DMS153 treated with DMSO at 0.1 percent for 48 hours (cell line): Measurements from ENCODE around the gene DYNLT1.
A peak's percentile ranks its signal among the peaks of the same experiment; 100 is the strongest.
"Not testable (repeated sequence)": the region's sequence is repeated elsewhere in the genome, so short reads cannot be mapped to it uniquely, and the experiment has no call there.

Experiments used
- DNase-seq: peaks from one replicate; lab custom pipeline; 2025; ENCODE audit not compliant: unreplicated experiment; lab: John Stamatoyannopoulos, UW

The DYNLT1 gene

DNA sequence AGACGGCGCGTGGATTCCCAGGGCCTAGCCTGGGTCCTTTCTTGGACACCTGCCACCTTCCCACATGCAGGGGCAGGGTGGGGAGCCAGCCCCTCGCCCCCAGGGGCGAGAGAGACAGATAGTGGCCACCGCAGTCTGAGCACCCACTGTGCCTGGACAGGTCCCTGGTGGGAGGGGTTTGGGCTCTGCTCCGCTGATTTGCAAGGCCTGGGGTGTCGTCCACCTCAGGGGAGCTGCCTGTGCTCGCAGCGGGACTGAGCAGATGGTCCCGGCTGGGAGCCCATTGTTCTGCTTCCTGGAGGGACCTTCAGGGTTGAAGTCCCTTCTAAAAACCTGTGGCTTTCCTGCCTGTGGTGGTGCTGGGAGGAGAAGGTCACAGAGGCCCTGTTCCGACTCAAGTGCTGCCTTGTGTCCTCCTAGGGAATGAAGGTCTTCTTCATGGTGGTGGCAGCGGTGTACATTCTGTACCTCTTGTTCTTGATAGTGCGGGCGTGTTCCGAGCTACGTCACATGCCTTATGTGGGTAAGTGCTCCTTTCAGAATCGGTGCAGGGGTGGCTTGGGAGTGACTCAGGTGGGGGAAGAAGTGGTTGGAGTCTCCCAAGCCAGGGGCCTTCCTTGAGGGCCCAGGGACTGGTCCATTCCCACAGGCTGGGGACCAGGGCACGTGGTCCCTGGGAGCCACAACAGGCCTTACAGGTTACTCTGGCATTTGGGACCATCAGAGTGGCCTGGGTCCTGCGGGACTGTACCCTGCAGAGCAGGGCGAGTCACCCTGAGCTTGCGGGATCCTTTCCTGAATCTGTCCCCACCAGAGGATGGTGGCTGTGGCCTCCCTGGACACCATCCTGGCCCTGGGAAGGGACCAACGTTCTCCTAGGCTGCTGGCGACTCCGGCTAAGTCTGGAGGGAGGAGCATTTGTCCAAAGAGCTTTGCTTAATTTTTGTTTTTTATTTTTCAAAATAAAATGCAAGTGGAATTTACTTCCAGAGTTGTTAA is 19.6 kb downstream of the DYNLT1 start:
- DNase-seq = no peak

DNA sequence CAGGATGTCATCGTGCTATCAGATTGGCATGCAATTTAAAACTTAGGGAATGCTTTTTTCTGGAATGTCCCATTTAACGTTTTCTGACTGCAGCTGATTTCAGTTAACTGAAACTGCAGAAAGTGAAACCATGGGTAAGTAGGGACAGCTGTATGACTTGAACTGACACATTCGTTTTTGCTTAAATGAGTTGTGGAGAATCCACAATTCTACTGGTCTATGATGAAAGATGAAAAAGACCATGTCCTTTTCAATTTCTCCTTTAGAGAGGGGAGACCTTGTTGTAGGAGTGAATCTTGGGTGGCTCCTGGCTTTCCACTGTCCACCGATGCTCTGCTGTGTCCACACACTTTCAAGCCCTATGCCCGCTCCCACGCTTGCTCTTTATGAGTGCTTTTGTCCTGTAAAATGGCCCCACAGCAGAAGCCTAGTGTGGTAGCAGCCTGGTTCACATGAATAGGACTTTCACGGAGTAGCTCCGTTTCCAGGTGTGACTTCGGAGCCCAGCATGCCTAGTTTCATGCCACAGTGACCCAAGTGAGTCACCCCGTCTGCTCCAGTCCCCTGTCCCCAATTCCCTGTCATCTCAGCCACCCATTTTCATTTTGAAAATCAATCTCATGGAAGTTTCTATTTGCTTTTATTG is 21.9 kb downstream of the DYNLT1 start:
- no peak for DNase-seq

DNA sequence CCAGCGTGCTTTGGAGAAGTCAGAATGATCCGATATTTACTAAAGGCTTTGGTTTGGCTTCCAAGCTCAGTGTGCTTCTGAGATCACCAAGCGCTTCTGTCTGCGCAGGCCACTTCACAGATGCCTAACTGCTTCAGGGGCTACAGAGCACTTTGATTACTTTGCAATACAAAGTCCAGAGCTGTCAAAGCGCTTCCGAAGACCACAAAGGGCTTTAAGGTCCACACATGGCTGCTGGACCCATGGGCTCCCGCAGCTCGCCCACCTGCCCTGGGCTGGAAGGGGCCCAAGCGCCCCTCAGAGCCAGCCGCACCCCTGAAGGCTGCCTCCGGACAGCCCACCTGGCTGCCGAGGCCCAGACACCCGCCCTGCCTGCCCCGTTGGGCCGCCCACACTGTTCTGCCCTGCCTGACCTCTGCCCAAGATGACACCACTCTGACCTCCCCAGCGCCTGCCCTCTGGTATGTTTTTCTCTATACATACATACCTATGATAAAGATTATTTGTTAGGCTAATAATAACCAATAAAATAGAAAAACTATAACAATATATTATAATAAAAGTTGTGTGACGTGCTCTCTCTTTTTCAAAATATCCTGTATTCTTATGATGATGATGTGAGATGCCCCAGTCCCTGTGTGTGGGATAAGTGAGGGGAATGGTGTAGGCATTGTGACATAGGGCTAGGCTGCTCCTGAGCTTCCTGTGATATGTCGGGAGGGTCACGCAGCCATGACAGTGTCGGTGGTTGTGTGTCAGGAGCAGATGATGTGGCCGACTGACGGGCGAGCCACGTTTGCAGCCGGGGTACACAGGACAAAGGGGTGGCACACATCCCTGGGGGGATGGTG is 22.6 kb downstream of the DYNLT1 start:
- no peak for DNase-seq

DNA sequence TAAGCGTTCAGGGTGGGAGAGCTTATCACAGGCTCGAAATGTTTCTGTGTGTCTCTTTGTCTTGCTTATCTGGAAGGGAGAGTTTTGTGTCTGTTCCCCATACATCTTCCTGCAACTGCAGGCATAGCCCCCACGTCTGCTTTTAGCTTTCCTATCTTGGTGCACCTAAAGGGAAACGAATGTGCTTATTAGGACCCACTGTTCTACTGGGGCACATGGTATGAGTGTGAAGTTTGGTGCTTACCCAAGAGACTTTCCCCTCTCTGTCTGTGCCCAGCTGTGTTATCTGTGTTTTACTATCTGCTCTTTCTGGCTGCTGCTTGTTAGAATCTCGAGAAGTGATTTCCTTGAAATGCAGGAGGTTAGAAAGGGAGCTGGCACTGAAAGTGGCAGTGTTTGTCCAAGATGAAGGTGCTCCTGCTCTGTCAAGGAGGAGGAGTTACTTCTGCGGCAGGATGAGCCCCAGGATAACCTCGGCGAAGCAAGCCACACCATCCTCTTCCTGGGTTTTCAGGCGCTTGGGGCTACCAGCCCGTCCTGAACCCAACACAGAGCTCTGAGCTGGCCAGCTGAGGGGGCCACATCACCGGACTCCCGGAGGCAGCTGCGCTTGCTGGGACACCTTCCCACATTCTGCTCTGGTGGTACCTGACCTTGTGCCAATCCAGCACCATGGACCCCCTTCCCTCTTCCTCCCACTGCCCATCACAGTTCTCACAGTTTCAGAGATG is 23.4 kb downstream of the DYNLT1 start:
- no peak for DNase-seq

DNA sequence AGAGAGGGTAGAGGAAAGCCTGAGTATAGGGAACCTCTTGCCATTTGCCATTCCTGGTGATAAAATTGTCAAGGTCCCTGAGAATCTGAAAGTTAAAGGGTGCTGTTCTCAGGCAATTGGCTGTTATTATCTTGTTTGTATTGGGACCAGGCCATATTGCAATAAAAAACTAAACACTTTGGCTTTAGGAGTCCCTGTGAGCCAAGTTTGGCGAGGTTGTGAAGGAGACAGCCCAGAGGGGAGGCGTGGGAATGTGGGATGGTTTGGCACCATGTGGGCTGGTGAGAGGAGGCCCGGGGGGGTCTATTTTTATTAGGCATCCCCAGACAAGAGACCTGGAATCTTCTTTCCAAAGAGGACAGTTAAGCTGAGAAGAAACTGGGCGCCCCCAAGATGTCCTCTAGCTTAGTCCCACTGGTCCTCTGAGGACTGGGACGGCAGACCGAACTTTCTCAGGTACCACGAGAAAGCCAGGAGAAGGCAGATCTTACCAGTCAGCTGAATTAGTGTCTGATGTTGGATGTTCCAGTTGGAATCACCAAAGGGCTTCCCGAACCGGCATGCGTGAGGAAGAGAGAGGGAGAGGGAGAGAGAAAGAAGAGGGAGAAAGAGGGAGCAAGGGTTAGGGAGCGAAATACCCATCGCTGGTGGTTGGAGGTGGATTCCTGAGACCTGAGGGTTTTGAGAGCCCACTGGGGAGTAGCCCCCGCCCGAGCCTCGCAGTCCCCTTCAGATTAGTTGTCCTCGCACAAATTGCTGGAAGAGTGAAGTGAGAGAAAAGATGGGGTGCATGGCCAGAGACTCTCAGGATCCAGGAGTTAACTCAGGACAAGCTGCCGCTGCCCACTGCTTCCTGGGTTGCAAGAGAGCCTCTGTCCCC is 24.4 kb downstream of the DYNLT1 start:
- no peak for DNase-seq

DNA sequence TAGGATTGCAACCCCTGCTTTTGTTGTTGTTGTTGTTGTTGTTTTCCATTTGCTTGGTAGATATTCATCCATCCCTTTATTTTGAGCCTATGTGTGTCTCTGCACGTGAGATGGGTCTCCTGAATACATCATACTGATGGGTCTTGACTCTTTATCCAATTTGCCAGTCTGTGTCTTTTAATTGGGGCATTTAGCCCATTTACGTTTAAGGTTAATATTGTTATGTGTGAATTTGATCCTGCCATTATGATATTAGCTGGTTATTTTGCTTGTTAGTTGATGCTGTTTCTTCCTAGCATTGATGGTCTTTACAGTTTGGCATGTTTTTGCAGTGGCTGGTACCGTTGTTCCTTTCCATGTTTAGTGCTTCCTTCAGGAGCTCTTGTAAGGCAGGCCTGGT is 26.3 kb downstream of the DYNLT1 start:
- not testable (repeated sequence) for DNase-seq

DNA sequence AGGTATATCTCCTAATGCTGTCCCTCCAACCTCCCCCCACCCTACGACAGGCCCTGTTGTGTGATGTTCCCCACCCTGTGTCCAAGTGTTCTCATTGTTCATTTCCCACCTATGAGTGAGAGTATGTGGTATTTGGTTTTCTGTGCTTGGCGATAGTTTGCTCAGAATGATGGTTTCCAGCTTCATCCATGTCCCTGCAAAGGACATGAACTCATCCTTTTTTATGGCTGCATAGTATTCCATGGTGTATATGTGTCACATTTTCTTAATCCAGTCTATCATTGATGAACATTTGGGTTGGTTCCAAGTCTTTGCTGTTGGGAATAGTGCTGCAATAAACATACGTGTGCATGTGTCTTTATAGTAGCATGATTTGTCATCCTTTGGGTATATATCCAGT is 29.9 kb downstream of the DYNLT1 start:
- DNase-seq = not testable (repeated sequence)

DNA sequence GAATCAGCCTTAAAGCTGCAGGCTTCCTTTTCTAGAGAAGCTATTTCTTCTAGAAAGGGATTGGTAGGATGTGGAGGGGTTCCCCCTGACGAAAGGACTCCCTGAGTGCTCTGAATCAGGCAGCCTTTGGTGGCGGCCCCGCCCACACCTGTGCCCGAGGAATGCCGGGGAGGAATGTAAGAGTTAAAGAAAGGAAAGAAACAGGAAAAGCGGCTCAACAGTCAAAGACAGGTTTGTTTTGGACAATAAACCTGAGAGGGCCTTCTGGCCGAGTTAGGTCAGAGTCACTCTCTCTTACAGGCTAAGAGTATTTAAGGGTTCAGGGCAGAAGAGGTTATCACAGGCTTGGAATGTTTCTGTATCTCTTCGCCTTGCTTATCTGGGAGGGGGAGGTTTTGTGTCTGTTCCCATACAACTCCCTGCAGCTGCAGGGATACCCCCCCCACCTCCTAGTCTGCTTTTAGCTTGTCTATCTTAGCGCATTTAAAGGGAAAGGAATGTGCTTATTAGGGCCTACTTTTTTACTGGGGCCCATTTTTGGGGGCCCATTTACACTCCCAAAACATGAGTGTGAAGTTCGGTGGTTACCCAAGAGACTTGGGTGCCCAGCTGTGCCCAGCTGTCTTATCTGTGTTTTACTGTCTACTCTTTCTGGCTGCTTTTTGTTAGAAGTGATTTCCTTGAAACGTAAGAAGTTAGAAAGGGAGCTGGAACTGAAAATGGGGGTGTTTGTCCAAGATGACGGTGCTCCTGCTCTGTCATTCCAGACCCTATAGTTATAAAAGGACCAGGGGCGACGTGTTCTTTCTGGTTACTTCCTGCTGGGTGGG is 32.8 kb downstream of the DYNLT1 start:
- no peak for DNase-seq

DNA sequence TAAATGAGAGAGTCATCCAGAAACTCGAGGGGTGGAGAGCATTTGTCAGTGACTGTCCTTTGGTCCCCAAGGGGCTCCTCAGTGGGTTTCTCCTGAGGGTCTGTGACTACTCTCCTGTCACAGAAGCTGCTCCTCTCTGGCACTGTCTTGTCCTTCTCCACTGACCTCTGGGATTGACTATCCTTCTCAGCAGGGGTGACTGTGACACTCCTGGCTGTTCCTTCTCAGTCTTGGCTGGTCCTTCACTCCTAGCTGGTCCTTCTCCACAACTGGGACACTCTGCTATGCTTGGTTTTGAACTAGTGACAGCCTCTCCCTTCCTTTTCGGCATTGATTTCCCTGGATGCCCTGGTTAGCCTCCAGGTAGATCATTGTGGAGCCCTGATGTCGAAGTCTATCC is 33.5 kb downstream of the DYNLT1 start:
- DNase-seq = no peak

DNA sequence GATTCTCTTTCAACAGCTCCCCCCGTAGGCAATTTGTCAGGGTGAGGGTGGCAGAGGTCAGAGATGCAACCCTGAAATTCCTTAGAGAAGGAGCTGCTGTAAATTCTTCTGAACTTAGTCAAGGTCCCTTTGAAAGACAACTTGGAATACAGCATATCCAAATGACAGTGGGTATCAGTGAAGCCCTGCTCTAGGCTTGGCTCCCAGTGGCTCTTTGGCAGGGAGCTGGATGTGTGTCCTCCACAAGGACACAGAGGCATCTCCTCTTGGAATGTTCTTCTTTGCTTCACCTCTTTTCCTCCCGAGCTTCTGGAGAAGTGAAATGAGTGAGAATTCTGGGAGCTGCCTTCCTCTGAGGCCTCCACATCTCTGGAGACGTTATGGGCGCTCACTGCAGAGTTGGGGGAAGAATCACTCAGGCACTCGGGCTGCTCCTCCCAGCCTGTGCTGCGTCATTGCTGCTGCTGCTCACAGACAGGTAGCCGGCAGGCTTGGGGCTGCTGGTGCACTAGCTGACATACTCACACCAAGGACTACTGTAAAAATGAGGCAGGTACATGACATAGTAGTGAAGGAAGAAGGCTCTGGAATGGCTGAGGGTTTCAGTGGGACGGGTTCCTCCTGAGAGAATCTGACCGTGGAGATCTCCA is 34.1 kb downstream of the DYNLT1 start:
- no peak for DNase-seq

DNA sequence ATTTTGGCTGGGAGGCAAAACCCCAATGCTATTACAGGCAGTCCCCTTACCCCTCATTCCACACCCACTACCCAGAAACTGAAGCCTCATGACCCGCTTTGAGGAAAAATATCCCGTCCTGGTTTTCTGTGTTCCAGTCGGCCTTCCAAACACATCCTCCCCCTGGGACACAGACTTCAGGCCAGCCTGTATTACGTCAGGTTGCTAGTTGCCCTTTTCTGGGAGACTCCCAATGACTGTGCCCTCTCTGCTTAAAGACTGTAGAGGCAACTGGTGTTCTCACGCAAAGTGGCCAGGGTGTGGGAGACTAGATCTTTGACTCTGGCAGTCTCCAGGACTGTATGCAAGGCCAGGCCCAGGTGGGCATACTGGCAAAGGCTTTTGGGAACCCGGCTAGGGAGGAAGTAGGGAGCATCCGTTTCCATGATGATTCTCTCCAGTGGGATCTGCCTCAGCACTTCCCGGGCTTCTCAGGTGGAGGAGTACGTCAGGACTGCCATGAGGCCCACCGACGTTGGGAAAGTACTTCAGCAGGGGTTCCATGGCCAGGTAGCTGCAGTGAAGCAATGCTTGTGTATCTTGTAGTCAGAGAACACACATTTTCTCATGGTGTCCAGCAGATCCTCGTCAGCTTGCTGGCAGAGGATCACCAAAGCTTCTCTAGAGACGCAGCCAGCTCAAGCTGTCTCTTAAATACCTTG is 34.9 kb downstream of the DYNLT1 start:
- no peak for DNase-seq

DNA sequence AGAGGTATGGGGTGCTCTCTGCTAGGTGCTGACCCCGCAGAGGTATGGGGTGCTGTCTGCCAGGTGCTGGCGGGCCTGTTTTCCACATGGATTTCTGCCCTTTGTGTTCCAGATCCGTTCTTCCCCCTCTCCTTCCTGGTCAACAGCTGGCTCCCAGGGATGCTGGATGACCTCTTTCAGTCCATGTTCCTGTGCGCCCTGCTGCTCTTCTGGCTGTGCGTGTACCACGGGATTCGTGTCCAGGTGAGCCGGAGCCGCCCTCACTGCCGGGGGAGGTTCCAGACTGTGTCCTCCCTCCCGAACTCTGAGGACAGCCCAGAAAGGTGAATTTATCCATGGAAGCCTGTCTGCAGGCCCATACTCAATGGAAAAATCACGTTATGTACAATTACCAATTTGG is 36.3 kb downstream of the DYNLT1 start:
- DNase-seq = no peak

DNA sequence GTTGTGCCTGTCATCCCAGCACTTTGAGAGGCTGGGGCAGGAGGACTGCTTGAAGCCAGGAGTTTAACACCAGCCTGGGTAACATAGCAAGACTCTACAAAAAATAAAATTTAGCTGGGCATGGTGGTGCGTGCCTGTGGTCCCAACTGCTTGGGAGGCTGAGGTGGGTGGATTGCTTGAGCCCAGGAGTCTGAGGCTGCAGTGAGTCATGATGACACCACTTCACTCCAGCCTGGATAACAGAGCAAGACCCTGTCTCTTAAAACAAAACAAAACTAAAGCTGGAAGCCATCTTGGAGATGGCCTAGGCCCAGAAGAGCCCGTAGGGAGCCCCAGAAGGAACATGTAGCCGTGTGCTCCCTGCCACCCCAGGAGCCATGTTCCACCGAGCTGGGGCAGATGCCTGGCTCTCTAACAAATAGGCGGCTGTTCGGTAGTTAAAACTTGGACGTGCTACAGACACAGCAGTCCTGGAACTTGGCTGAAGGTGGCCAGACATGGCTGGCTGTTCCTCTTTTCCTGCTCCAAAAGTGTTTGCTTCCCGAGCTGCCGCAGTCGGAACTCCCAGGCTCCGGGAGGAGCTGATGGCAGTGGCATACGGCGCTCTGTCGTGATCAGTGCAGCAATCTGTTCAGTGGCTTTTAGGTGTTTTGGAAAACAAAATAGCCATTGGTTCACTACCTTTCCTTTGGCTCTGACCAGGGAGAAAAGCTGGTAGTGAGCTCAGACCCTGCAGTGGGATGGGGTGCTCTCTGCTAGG is 37.0 kb downstream of the DYNLT1 start:
- no peak for DNase-seq

DNA sequence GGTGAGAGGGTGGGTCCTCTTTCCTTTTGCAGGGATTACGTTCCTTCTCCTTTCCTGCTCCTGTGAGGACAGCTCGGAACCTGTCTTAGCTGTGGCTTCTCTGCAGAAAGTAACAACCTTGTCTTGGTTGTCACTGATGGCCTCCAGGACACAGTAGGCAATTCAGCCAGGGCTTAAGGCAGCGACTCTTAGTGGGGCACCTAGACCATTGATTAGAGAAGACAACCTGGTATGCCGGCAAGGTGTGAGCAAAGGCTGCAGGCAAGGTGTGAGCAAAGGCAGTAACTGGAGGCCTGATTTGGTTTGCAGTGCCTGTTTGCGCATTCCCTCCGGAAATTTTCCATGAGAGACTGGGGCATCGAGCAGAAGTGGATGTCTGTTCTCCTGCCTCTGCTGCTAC is 37.6 kb downstream of the DYNLT1 start:
- DNase-seq = no peak

DNA sequence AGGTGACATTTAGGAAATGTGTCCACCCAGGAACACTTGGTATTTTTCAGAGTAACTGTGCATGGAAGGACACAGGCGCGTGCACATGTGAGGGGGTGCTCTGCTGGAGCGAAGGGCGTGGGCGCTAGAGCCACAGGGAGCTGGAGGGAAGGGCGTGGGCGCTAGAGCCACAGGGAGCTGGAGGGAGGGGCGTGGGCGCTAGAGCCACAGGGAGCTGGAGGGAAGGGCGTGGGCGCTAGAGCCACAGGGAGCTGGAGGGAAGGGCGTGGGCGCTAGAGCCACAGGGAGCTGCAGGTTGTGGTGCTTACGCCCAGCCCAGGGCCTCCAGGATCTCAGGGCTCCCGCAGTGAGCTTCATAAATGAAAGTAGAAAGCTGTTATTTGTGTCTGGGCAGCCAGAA is 38.5 kb downstream of the DYNLT1 start:
- DNase-seq = not testable (repeated sequence)

DNA sequence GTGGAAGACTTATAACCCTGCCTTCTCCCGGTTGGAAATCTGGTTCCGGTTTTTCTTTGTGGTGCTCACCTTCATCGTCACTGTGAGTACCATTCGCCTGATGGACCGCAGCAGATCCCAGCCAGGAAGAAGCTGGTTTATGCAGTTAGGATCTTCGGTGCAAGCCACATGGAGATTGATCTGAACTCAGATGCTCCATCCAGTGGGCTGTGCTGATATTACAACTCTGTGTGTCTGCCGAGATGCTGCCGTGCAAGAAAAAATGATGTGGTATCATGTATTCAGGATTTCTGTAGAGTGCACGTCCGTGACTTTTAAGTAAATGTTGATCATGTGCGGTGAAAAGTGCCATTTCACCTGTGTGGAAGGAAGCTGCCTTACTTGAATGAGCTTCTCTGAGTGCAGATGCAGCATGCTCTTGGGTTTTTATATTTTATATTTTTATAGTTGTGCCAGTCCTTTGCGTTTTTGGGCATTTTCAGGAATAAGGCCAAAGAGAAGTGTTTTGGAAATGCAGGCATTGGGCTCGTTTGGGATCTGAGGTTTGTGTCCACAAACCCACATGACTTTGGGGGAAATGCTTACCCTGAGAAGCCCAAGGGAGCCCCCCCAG is 39.2 kb downstream of the DYNLT1 start:
- DNase-seq = peak; percentile 12

DNA sequence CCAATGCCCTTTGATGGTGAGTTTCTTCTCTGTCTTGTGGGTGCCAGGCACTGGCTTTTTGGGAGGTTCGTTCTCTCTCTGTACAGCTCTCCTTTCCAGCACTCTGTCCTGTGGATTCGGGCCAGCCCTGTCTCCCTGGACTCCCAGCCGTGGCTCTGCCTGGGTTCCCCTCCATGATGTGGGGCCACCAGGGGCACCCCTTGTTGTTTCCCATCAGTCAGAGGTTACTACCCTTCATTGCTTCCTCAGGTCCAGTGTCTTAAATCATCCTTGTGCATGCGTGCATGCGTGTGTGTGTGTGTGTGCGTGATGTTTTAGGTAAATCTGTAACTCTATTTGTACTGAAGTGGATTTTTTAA is 40.5 kb downstream of the DYNLT1 start:
- no peak for DNase-seq
